Measurements from ENCODE around the gene ATP2A3.
"Not testable (repeated sequence)": the region's sequence is repeated elsewhere in the genome, so short reads cannot be mapped to it uniquely, and the experiment has no call there.

- TF ChIP-seq CTCF (IDR thresholded peaks at IDR 0.05 in 8 of 11, conservative IDR thresholded peaks at IDR 0.05 in 3 of 11); POLR2A (IDR thresholded peaks at IDR 0.05): not testable (repeated sequence)
These were observed 15.7 kb downstream of the ATP2A3 start for GRCh38 chr17:3948551-3948950.
